Sigmoid colon (tissue), 4 donors: ENCODE measurements around the gene OR5L1.

ENCODE experiments used
- CTCF ChIP-seq, 4 experiments: fragments of 450-650 bp in 3 of 4; fragments of 200-600 bp in 1 of 4; IDR thresholded peaks; one replicate each; pipeline ENCODE4 v1.5.1; 2016 to 2019; ENCODE audit warnings: antibody characterized with exemption in 4 of 4, mild to moderate bottlenecking in 3 of 4, moderate library complexity in 2 of 4
- EP300 ChIP-seq, 4 donors: sonication (generic); formaldehyde crosslinking; IDR thresholded peaks; one replicate each; pipeline ENCODE4 v1.6.1; 2017; ENCODE audit warnings: antibody characterized with exemption in 4 of 4
- POLR2A ChIP-seq, 2 donors: fragments of 450-650 bp; IDR thresholded peaks; one replicate each; pipeline ENCODE4 v1.6.1; 2016; ENCODE audit warnings: antibody characterized with exemption in 2 of 2, mild to moderate bottlenecking in 2 of 2, moderate library complexity in 2 of 2
- POLR2AphosphoS5 ChIP-seq, 4 donors: sonication (generic); formaldehyde crosslinking; IDR thresholded peaks; one replicate each; pipeline ENCODE4 v1.6.1; 2017; ENCODE audit warnings: antibody characterized with exemption in 4 of 4

DNA sequence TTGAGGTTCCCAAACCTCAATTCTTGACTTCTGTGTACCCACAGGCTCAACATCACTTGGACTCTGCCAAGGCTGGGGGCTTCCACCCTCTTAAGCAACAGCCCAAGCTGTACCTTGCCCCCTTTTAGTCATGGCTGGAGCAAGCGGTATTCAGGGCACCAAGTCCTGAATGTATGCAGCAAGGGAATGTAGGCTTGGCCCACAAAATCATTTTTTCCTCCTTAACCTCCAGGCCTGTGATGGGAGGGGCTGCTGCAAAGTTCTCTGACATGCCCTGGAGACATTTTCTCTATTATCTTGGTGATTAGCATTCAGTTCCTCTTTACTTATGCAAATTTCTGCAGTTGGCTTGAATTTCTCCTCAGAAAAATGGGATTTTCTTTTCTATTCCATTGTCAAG lies 4.9 kb upstream of the OR5L1 start:
- TF ChIP-seq CTCF (IDR thresholded peaks at IDR 0.05) (no peak), POLR2AphosphoS5 (IDR thresholded peaks at IDR 0.05) (no peak), EP300 (IDR thresholded peaks at IDR 0.05) (no peak), POLR2A (IDR thresholded peaks at IDR 0.05) (no peak)
